H1 (cell line): ENCODE measurements around the gene BTBD9. TPM values are rescaled to one million over a fixed set of nuclear protein-coding genes. Genes with fewer than 3 reads are reported as not detected.

Source experiments
- CTCF ChIA-PET: fragments of 300-600 bp; sonication (Branson Sonifier 250); formaldehyde crosslinking; loops from one replicate; lab custom pipeline; 2021; ENCODE audit not compliant: partially characterized antibody; lab: Charles Lee
- POLR2A ChIA-PET: fragments of 300-600 bp; sonication (Branson Sonifier 250); formaldehyde crosslinking; loops from one replicate; lab custom pipeline; 2021; ENCODE audit warnings: inconsistent platforms; ENCODE audit not compliant: partially characterized antibody; lab: Charles Lee
- DNase-seq, 2 experiments: peaks; one replicate each; pipeline versions ENCODE4 v3.0.0 to v3.0.0-alpha.2; 2010 to 2022; ENCODE audit warnings: low spot score in 2 of 2, low read depth in 1 of 2, mixed read lengths in 1 of 2
- FAIRE-seq: peaks from 2 replicates; lab custom pipeline; 2011; peaks lifted over from hg19 to GRCh38; lab: Jason Lieb, UNC
- H2AFZ ChIP-seq: 2 replicates; pipeline ENCODE4 v1.8.1; 2012; ENCODE audit warnings: low read length, inconsistent platforms
- H2AK5ac ChIP-seq: 2 replicates; pipeline ENCODE4 v1.6.1; 2013; ENCODE audit warnings: low read depth, low read length
- H2BK120ac ChIP-seq: replicated peaks from 2 replicates; pipeline ENCODE3; 2013; ENCODE audit warnings: low read depth, low read length, inconsistent platforms
- H2BK12ac ChIP-seq: 2 replicates; pipeline ENCODE4 v1.6.1; 2013; ENCODE audit warnings: low read depth, low read length
- H2BK15ac ChIP-seq: 2 replicates; pipeline ENCODE4 v1.6.1; 2013; ENCODE audit warnings: low read length
- H2BK20ac ChIP-seq: 2 replicates; pipeline ENCODE4 v1.6.1; 2013; ENCODE audit warnings: low read length
- H2BK5ac ChIP-seq: 2 replicates; pipeline ENCODE4 v1.6.1; 2013; ENCODE audit warnings: low read depth, low read length
- H3K14ac ChIP-seq: 2 replicates; pipeline ENCODE4 v1.6.1; 2013; ENCODE audit warnings: inconsistent platforms; ENCODE audit not compliant: insufficient read length
- H3K18ac ChIP-seq: 2 replicates; pipeline ENCODE4 v1.6.1; 2013; ENCODE audit warnings: low read length; ENCODE audit errors: extremely low read depth
- H3K23ac ChIP-seq: 2 replicates; pipeline ENCODE4 v1.6.1; 2013; ENCODE audit warnings: inconsistent platforms; ENCODE audit not compliant: insufficient read length
- H3K23me2 ChIP-seq: 2 replicates; pipeline ENCODE4 v1.6.1; 2013; ENCODE audit warnings: low read depth, low read length
- H3K27ac ChIP-seq: 2 replicates; pipeline ENCODE4 v1.6.1; 2011; ENCODE audit warnings: low read depth, low read length, inconsistent platforms
- H3K27me3 ChIP-seq, 4 experiments: replicated peaks in 1 of 4; 1 replicate in 1 of 4; 2 replicates in 3 of 4; pipeline versions ENCODE4 v1.6.1 to v1.8.1; 2011 to 2013; ENCODE audit warnings: low read length in 3 of 4, mild to moderate bottlenecking in 3 of 4, inconsistent platforms in 2 of 4, mixed read lengths in 2 of 4, moderate library complexity in 1 of 4; ENCODE audit not compliant: control insufficient read depth in 3 of 4, insufficient read depth in 3 of 4; ENCODE audit errors: extremely low read depth in 1 of 4
- H3K36me3 ChIP-seq, 4 experiments: 2 replicates each; pipeline versions ENCODE4 v1.6.1 to v1.8.1; 2011 to 2013; ENCODE audit warnings: mild to moderate bottlenecking in 4 of 4, low read length in 3 of 4, moderate library complexity in 2 of 4, control low read depth in 1 of 4, inconsistent platforms in 1 of 4; ENCODE audit not compliant: insufficient read depth in 4 of 4, control insufficient read depth in 2 of 4
- H3K4ac ChIP-seq: replicated peaks from 2 replicates; pipeline ENCODE3; 2013; ENCODE audit warnings: low read length, low read depth, mixed read lengths, inconsistent platforms; ENCODE audit not compliant: insufficient read length
- H3K4me1 ChIP-seq, 4 experiments: replicated peaks in 1 of 4; 1 replicate in 1 of 4; 2 replicates in 3 of 4; pipeline versions ENCODE4 v1.6.1 to v1.8.1; 2011 to 2013; ENCODE audit warnings: low read length in 3 of 4, inconsistent platforms in 2 of 4, mixed read lengths in 1 of 4; ENCODE audit not compliant: insufficient read depth in 4 of 4, control insufficient read depth in 3 of 4
- H3K4me2 ChIP-seq, 2 experiments: 2 replicates each; pipeline versions ENCODE4 v1.6.1 to v1.8.1; 2011 to 2013; ENCODE audit warnings: low read depth in 2 of 2, low read length in 2 of 2, control low read depth in 1 of 2, inconsistent platforms in 1 of 2, mild to moderate bottlenecking in 1 of 2; ENCODE audit not compliant: insufficient read depth in 1 of 2
- H3K4me3 ChIP-seq, 4 experiments: fragments of 200-600, 300-600 bp in 1 of 4; sonication (generic), shearing (Covaris generic), sonication (Bioruptor Twin) in 1 of 4; 2 replicates each; pipeline versions ENCODE4 v1.5.1 to v1.8.1; 2011 to 2016; ENCODE audit warnings: low read length in 4 of 4, low read depth in 3 of 4, control low read depth in 2 of 4, inconsistent platforms in 2 of 4, mild to moderate bottlenecking in 2 of 4, mixed read lengths in 1 of 4, moderate library complexity in 1 of 4; ENCODE audit not compliant: insufficient read depth in 2 of 4; ENCODE audit errors: extremely low read depth in 1 of 4
- H3K56ac ChIP-seq: replicated peaks from 2 replicates; pipeline ENCODE3; 2013; ENCODE audit warnings: low read depth, mild to moderate bottlenecking, mixed read lengths, low read length, inconsistent platforms; ENCODE audit not compliant: insufficient read length
- H3K79me1 ChIP-seq: 2 replicates; pipeline ENCODE4 v1.6.1; 2013; ENCODE audit warnings: low read depth, low read length, control low read depth
- H3K79me2 ChIP-seq, 2 experiments: 2 replicates each; pipeline versions ENCODE4 v1.6.1 to v1.8.1; 2012 to 2013; ENCODE audit warnings: low read length in 2 of 2, mild to moderate bottlenecking in 2 of 2, inconsistent platforms in 1 of 2; ENCODE audit not compliant: insufficient read depth in 2 of 2, control insufficient read depth in 1 of 2
- H3K9ac ChIP-seq, 4 experiments: replicated peaks in 1 of 4; 1 replicate in 1 of 4; 2 replicates in 3 of 4; pipeline versions ENCODE4 v1.6.1 to v1.8.1; 2011 to 2013; ENCODE audit warnings: low read depth in 3 of 4, low read length in 3 of 4, control low read depth in 2 of 4, mild to moderate bottlenecking in 2 of 4, moderate library complexity in 2 of 4, inconsistent platforms in 1 of 4; ENCODE audit errors: extremely low read depth in 1 of 4
- H3K9me3 ChIP-seq, 2 experiments: 2 replicates each; pipeline versions ENCODE4 v1.6.1 to v1.8.1; 2012 to 2013; ENCODE audit warnings: mild to moderate bottlenecking in 2 of 2, moderate library complexity in 2 of 2, control low read depth in 1 of 2, inconsistent platforms in 1 of 2, low read depth in 1 of 2, low read length in 1 of 2, mixed read lengths in 1 of 2; ENCODE audit not compliant: insufficient read depth in 2 of 2
- H4K20me1 ChIP-seq, 2 experiments: replicated peaks in 1 of 2; 2 replicates each; pipeline versions ENCODE3 to v1.8.1; 2011 to 2013; ENCODE audit warnings: inconsistent platforms in 2 of 2, low read length in 2 of 2, mild to moderate bottlenecking in 1 of 2; ENCODE audit not compliant: insufficient read depth in 2 of 2, control insufficient read depth in 1 of 2
- H4K5ac ChIP-seq: 2 replicates; pipeline ENCODE4 v1.6.1; 2013; ENCODE audit warnings: low read length, low read depth, mixed read lengths, inconsistent platforms; ENCODE audit not compliant: insufficient read length
- H4K8ac ChIP-seq: 2 replicates; pipeline ENCODE4 v1.8.0; 2013; ENCODE audit warnings: mild to moderate bottlenecking, moderate library complexity, low read length, inconsistent platforms; ENCODE audit not compliant: insufficient read depth; ENCODE audit errors: extremely low read depth
- H4K91ac ChIP-seq: replicated peaks from 2 replicates; pipeline ENCODE3; 2013; ENCODE audit warnings: low read length, mixed read lengths, inconsistent platforms; ENCODE audit not compliant: insufficient read length
- BCL11A ChIP-seq, 2 experiments: IDR thresholded peaks; one replicate each; pipeline ENCODE4 v1.6.1; 2011; ENCODE audit warnings: low read depth in 2 of 2, low read length in 2 of 2, mild to moderate bottlenecking in 2 of 2
- HDAC2 ChIP-seq, 2 experiments: fragments of 300-600 bp in 1 of 2; sonication (generic) in 1 of 2; IDR thresholded peaks; 2 replicates each; pipeline ENCODE4 v1.6.1; 2011 to 2012; ENCODE audit warnings: low read depth in 2 of 2, low read length in 2 of 2, mild to moderate bottlenecking in 2 of 2, moderate library complexity in 2 of 2, borderline replicate concordance in 1 of 2, inconsistent platforms in 1 of 2
- KDM4A ChIP-seq: IDR thresholded peaks from one replicate; pipeline ENCODE4 v1.7.1; 2012; ENCODE audit warnings: low read depth, mild to moderate bottlenecking, moderate library complexity, low read length, inconsistent platforms; ENCODE audit not compliant: severe bottlenecking
- RAD21 ChIP-seq, 2 experiments: IDR thresholded peaks in 1 of 2; conservative IDR thresholded peaks in 1 of 2; 2 replicates each; pipeline ENCODE4 v1.6.1; 2011; ENCODE audit warnings: low read depth in 2 of 2, low read length in 2 of 2, improper control_type of control experiment in 1 of 2, inconsistent platforms in 1 of 2, mild to moderate bottlenecking in 1 of 2, moderate library complexity in 1 of 2
- WGBS, 2 experiments: shearing (Covaris generic) in 1 of 2; methylation state at CpG; one replicate each; pipeline versions ENCODE4 v1.1.6 to v1.1.7; 2013 to 2015; ENCODE audit warnings: low lambda C conversion rate in 2 of 2, mixed read lengths in 2 of 2, inconsistent platforms in 1 of 2, low coverage in 1 of 2, missing lambda C conversion rate in 1 of 2; ENCODE audit not compliant: insufficient replicate concordance in 2 of 2, insufficient coverage in 1 of 2, insufficient read length in 1 of 2; ENCODE audit errors: extremely low coverage in 1 of 2, missing lambda C conversion rate in 1 of 2; 5-methylcytosine and 5-hydroxymethylcytosine counted together
- polyA plus RNA-seq, 7 experiments: library from polyadenylated mRNA; depleted of rRNA in 3 of 7; stranded (reverse) in 5 of 7; unstranded in 2 of 7; fragments of >200 nt in 5 of 7; fragments of 200-250 nt in 2 of 7; gene quantifications; 1 replicate in 5 of 7; 2 replicates in 1 of 7; 4 replicates in 1 of 7; pipeline versions ENCODE4 v1.2.1 to v1.2.3, GENCODE V29; 2011 to 2013; ENCODE audit warnings: missing spikeins in 2 of 7, mixed read lengths in 2 of 7
- total RNA-seq: library from RNA; stranded (reverse); fragmentation: NEBNext Ultra II Directional; extraction: Animal tissue kit (Norgen Biotek cat#: 25700); gene quantifications from 2 replicates; pipeline ENCODE4 v1.2.1, GENCODE V29; 2021

BTBD9 gene
- total and polyA plus RNA-seq, 2 of the 8 experiments (the other 6 are each of a cell fraction or from before 2014, with no cell fraction given), result 0.92 to 4.1 TPM

GRCh38 chr6:38161331-38161730 lies 478.4 kb downstream of the BTBD9 start:
- 94% methylated on average over 15 of the region's 15 CpGs; no CpG with 5 or more reads in 1 of the 2 experiments for WGBS, 2 experiments

More at GRCh38 chr6:38161331-38161730, 478.4 kb downstream of the BTBD9 start:
- DNase-seq, result no peak
- no peak overlapping the region for H3K56ac ChIP-seq
- H3K18ac ChIP-seq, result no peak overlapping the region
- no peak overlapping the region for H2BK5ac ChIP-seq
- POLR2A ChIA-PET, result no interaction called here
- no peaks in the 10 kb centered on the region for H3K79me1 ChIP-seq
- no peak overlapping the region for H2BK12ac ChIP-seq
- no peak overlapping the region for H2BK120ac ChIP-seq
- CTCF ChIA-PET, result interaction anchor here (1.1 to 1.7 kb wide), 2 partner anchors 15 to 40 kb away, joined by 3 to 4 read pairs; no protein-coding TSS in a partner anchor
- FAIRE-seq, result no peak
- H3K23ac ChIP-seq, result no peak overlapping the region
- H3K4ac ChIP-seq, result no peak overlapping the region
- H2BK15ac ChIP-seq, result no peak overlapping the region
- no peaks in the 10 kb centered on the region for H3K27me3 ChIP-seq
- H2AK5ac ChIP-seq, result no peak overlapping the region
- H3K4me2 ChIP-seq, result no peak overlapping the region
- H3K4me3 ChIP-seq, result no peak overlapping the region
- no peaks in the 10 kb centered on the region; a peak in 1 of 8 replicates for H3K36me3 ChIP-seq
- H2BK20ac ChIP-seq, result no peak overlapping the region
- H4K8ac ChIP-seq, result peak overlapping the region; percentile 71; the same call in 1 of the 2 replicates
- no peak overlapping the region for H3K9ac ChIP-seq
- H4K20me1 ChIP-seq, result no peaks in the 10 kb centered on the region
- H4K91ac ChIP-seq, result no peak overlapping the region
- H3K4me1 ChIP-seq, result no peaks in the 10 kb centered on the region; a peak in 1 of 7 replicates
- H2AFZ ChIP-seq, result no peak overlapping the region
- H3K79me2 ChIP-seq, result no peaks in the 10 kb centered on the region
- H3K14ac ChIP-seq, result no peak overlapping the region
- H3K23me2 ChIP-seq, result no peaks in the 10 kb centered on the region
- no peak overlapping the region for H3K27ac ChIP-seq
- H4K5ac ChIP-seq, result no peak overlapping the region
- no peak for TF ChIP-seq RAD21 (IDR thresholded peaks at IDR 0.05 in 1 of 2, conservative IDR thresholded peaks at IDR 0.05 in 1 of 2; ENCODE audit: low read depth in 2 of 2, low read length in 2 of 2)
- TF ChIP-seq HDAC2 (IDR thresholded peaks at IDR 0.05; ENCODE audit: borderline replicate concordance in 1 of 2, low read depth in 2 of 2, low read length in 2 of 2), result no peak
- TF ChIP-seq BCL11A (IDR thresholded peaks at IDR 0.05; ENCODE audit: low read depth in 2 of 2, low read length in 2 of 2), result no peak
- TF ChIP-seq KDM4A, result no peak
- H3K9me3 ChIP-seq, result no peaks in the 10 kb centered on the region
